Measurements from ENCODE around the gene SLC22A4.

The SLC22A4 gene

DNA sequence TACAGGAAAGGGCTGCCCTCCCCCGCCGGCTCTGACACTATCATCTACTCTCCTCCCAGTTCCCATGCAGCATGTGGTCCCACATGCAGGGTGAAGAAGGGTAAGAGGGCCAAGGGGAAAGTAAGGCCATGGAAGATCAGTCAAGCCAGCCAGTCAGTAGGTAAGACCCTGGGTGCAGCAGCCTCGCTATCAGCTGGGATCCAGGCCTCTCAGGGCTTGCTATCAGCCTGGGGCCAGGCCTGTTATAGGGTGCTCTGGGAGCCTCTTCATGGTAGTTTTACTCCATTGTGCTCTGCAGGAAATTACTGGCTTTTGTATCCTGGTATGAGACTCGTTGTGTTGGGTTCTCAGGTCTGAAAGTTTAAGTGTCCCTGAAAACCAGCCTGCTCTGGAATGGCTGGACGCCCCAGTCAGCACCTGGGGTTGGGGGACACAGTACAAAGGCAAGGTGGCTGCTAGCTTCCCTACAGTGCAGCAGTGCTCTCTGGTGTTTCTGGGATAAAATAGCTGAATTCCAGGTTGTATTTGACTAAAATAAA lies 21.4 kb downstream of the SLC22A4 start:
- no peak overlapping the region for H2AFZ ChIP-seq (ENCODE audit: low read length)
- TF ChIP-seq EZH2 (optimal IDR thresholded peaks at IDR 0.05; ENCODE audit: low read depth, low read length) (no peak), EZH2phosphoT487 (IDR thresholded peaks at IDR 0.05; ENCODE audit: low read length) (no peak)
- TF ChIP-seq, protein P1, sequence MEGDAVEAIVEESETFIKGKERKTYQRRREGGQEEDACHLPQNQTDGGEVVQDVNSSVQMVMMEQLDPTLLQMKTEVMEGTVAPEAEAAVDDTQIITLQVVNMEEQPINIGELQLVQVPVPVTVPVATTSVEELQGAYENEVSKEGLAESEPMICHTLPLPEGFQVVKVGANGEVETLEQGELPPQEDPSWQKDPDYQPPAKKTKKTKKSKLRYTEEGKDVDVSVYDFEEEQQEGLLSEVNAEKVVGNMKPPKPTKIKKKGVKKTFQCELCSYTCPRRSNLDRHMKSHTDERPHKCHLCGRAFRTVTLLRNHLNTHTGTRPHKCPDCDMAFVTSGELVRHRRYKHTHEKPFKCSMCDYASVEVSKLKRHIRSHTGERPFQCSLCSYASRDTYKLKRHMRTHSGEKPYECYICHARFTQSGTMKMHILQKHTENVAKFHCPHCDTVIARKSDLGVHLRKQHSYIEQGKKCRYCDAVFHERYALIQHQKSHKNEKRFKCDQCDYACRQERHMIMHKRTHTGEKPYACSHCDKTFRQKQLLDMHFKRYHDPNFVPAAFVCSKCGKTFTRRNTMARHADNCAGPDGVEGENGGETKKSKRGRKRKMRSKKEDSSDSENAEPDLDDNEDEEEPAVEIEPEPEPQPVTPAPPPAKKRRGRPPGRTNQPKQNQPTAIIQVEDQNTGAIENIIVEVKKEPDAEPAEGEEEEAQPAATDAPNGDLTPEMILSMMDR (IDR thresholded peaks at IDR 0.05; ENCODE audit: low read length): no peak

GRCh38 chr5:132319975-132320374 lies 25.8 kb downstream of the SLC22A4 start:
- TF ChIP-seq EZH2 (optimal IDR thresholded peaks at IDR 0.05; ENCODE audit: low read depth, low read length) (no peak), EZH2phosphoT487 (IDR thresholded peaks at IDR 0.05; ENCODE audit: low read length) (no peak)
- TF ChIP-seq, protein P1 (IDR thresholded peaks at IDR 0.05; ENCODE audit: low read length): no peak

More for the DNA sequence above, 21.4 kb downstream of the SLC22A4 start:
- no peaks in the 10 kb centered on the region for H3K27me3 ChIP-seq (replicated peaks; ENCODE audit: insufficient read depth, low read length)
- no peaks in the 10 kb centered on the region for H3K4me1 ChIP-seq (ENCODE audit: low read length)
- no peak for DNase-seq
- H4K20me1 ChIP-seq (ENCODE audit: insufficient read depth, low read length): no peaks in the 10 kb centered on the region
- no peaks in the 10 kb centered on the region for H3K9me2 ChIP-seq (replicated peaks; ENCODE audit: insufficient read depth, low read length)
- H3F3A ChIP-seq (ENCODE audit: insufficient read depth, low read length): no peaks in the 10 kb centered on the region
- no peaks in the 10 kb centered on the region for H3K36me3 ChIP-seq (replicated peaks; ENCODE audit: insufficient read depth, low read length)
- H3K4me3 ChIP-seq (ENCODE audit: low read length): no peak overlapping the region
- H3K79me2 ChIP-seq (ENCODE audit: low read length): no peaks in the 10 kb centered on the region
- H3K4me2 ChIP-seq (ENCODE audit: low read depth, low read length): no peak overlapping the region
- no peak overlapping the region for H3K9ac ChIP-seq (ENCODE audit: low read length)
- H3K27ac ChIP-seq (ENCODE audit: low read length): no peak overlapping the region
- no peaks in the 10 kb centered on the region for H3K9me3 ChIP-seq (replicated peaks; ENCODE audit: insufficient read depth, low read length)

GRCh38 chr5:132321109-132321721 lies 27.0 kb downstream of the SLC22A4 start:
- no peaks in the 10 kb centered on the region for H3K9me3 ChIP-seq (replicated peaks; ENCODE audit: insufficient read depth, low read length)
- no peak overlapping the region for H3K9ac ChIP-seq (ENCODE audit: low read length)
- H3K36me3 ChIP-seq (replicated peaks; ENCODE audit: insufficient read depth, low read length): no peaks in the 10 kb centered on the region

More at GRCh38 chr5:132319975-132320374, 25.8 kb downstream of the SLC22A4 start:
- Histone ChIP-seq H2AFZ (ENCODE audit: low read length) (no peak overlapping the region), H3K9me3 (replicated peaks; ENCODE audit: insufficient read depth, low read length) (no peaks in the 10 kb centered on the region), H3K9ac (ENCODE audit: low read length) (no peak overlapping the region), H3K4me2 (ENCODE audit: low read depth, low read length) (no peak overlapping the region), H3K4me3 (ENCODE audit: low read length) (no peak overlapping the region), H3K9me2 (replicated peaks; ENCODE audit: insufficient read depth, low read length) (no peaks in the 10 kb centered on the region), H3K27ac (ENCODE audit: low read length) (no peak overlapping the region), H4K20me1 (ENCODE audit: insufficient read depth, low read length) (no peaks in the 10 kb centered on the region), H3K36me3 (replicated peaks; ENCODE audit: insufficient read depth, low read length) (no peaks in the 10 kb centered on the region), H3F3A (ENCODE audit: insufficient read depth, low read length) (no peaks in the 10 kb centered on the region), H3K79me2 (ENCODE audit: low read length) (no peaks in the 10 kb centered on the region), H3K27me3 (replicated peaks; ENCODE audit: insufficient read depth, low read length) (no peaks in the 10 kb centered on the region), H3K4me1 (ENCODE audit: low read length) (no peaks in the 10 kb centered on the region)
- DNase-seq: no peak

More at GRCh38 chr5:132321109-132321721, 27.0 kb downstream of the SLC22A4 start:
- no peak overlapping the region for H3K4me2 ChIP-seq (ENCODE audit: low read depth, low read length)
- H3K9me2 ChIP-seq (replicated peaks; ENCODE audit: insufficient read depth, low read length): no peaks in the 10 kb centered on the region
- H3K27me3 ChIP-seq (replicated peaks; ENCODE audit: insufficient read depth, low read length): no peaks in the 10 kb centered on the region
- H2AFZ ChIP-seq (ENCODE audit: low read length): no peak overlapping the region
- TF ChIP-seq, protein P1 (IDR thresholded peaks at IDR 0.05; ENCODE audit: low read length): no peak
- TF ChIP-seq EZH2 (optimal IDR thresholded peaks at IDR 0.05; ENCODE audit: low read depth, low read length): no peak
- TF ChIP-seq EZH2phosphoT487 (IDR thresholded peaks at IDR 0.05; ENCODE audit: low read length): no peak
- H4K20me1 ChIP-seq (ENCODE audit: insufficient read depth, low read length): no peaks in the 10 kb centered on the region
- no peaks in the 10 kb centered on the region for H3K79me2 ChIP-seq (ENCODE audit: low read length)
- H3K4me3 ChIP-seq (ENCODE audit: low read length): no peak overlapping the region
- DNase-seq: no peak
- H3K27ac ChIP-seq (ENCODE audit: low read length): no peak overlapping the region
- no peaks in the 10 kb centered on the region for H3F3A ChIP-seq (ENCODE audit: insufficient read depth, low read length)
- no peaks in the 10 kb centered on the region for H3K4me1 ChIP-seq (ENCODE audit: low read length)

All from MM.1S (cell line).